Endometrial microvascular endothelial cells (primary cell): ENCODE results near the gene CLEC3B. TPM values are rescaled to one million over a fixed set of nuclear protein-coding genes. Genes with fewer than 3 reads are reported as not detected.
"Not testable (repeated sequence)": the region's sequence is repeated elsewhere in the genome, so short reads cannot be mapped to it uniquely, and the experiment has no call there.

ENCODE experiments used
- in situ Hi-C: cut with HindIII; loops from 2 replicates; pipeline ENCODE4 v1.10.0; 2017; ENCODE audit warnings: low sequenced_read_pairs, low pct_unique_long_range_greater_than_20kb; ENCODE audit errors: inconsistent ontology term
- total RNA-seq: library from RNA; depleted of rRNA; stranded (reverse); fragments of >200 nt; gene quantifications from one replicate; pipeline ENCODE4 v1.2.3, GENCODE V29; 2015; ENCODE audit errors: inconsistent ontology term

CLEC3B gene, protein sequence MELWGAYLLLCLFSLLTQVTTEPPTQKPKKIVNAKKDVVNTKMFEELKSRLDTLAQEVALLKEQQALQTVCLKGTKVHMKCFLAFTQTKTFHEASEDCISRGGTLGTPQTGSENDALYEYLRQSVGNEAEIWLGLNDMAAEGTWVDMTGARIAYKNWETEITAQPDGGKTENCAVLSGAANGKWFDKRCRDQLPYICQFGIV
- total RNA-seq = 0.56 TPM

DNA sequence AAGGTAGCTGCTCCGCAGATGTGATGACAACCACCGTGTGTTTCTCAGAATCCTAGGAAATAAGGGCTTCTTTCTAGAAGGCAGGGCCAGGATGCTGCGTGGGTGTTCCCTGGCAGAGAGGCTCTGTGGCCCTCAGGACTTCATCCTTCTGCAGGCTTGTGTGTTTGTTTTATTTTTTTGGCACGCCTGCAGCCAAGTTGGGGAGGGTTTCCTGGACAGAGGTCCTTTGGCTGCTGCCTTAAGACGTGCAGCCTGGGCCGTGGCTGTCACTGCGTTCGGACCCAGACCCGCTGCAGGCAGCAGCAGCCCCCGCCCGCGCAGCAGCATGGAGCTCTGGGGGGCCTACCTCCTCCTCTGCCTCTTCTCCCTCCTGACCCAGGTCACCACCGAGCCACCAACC lies at the start of gene CLEC3B:
CLEC3B (plus strand) TSS at position 266 of the 400 bp plus-strand sequence; CDS start at position 326, 60 bp downstream.
- in situ Hi-C loops = loop anchor here (25.0 kb wide), 1 partner anchor 636 kb away; no protein-coding TSS in a partner anchor

DNA sequence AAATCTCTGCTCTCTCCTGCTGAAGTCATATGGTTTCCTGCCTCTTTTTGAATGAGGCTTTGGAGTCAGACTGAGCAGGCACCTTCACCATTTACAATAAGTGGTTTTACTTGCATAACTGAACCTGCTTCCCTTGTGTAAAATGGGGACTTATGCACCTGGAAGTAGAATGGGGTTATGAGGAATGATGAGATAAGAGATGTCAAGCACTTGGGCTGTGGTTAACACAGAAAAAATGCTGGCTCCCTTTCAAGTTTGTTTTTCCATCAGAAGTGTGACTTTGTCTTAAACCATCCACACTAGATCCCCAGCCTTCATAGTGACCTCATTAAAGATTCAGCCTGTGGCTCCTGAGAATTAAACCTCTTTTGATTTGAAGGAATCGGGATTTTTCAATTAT lies 44.9 kb upstream of the CLEC3B start:
- in situ Hi-C loops = no loop called here

DNA sequence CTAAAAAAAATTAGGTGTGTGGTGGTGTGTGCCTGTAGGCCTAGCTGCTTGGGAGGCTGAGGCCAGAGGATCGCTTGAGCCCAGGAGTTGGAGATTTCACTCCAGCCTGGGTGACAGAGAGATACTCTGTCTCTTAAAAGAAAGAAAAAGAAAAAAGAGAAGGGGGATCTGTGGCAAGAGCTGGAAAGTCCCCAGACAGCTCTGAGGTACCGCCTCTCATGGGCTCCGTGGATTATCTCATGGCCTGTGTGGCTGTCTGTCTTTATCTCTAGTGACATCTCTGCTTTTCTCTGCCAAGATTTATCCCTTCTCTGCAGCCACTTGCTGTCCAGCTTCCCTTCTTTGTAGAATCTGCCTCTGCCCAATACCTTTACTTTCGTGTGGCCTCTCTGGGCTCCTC lies 44.4 kb upstream of the CLEC3B start:
- in situ Hi-C loops = no loop called here

DNA sequence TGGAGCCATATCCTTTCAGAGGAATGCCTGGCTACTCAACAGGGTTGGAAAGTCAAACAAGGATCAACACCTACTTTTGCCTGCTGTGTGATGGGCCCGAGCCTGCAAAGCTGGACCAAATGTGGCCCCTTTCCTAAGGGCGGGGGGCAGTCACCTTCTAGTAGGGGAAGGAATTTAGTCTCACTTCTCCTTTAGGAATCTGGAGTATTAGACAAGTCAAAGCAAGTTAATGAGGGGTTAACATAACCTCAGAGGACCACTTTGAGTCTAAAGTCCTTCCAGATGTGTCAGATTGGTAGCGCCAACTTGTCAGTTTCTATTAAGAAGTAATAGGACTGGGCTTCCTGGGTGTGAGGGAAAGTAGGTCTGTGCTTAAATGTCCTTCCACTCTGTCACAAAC lies 43.3 kb upstream of the CLEC3B start:
- in situ Hi-C loops = no loop called here

DNA sequence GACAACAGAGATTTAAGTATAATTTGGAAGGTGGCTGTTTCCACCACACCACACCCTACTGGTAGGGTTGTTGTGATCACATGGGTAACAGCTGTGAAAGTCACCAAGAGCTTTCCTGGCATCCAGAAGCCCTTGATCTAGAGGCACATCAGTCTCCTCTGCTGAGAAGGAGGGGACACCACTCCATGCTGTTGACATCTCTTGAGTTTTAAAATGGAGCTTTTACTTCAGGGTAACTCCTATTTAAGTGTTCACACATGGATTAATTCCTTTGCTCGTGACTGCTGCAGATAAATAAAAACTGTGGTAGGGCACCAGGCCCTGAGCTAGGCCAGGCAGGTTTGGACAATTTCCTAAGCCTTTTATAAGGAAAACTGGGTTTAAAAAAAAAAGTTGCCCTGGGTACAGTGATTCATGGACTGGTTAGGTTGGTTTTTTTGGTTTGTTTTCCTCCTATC lies 42.6 kb upstream of the CLEC3B start:
- in situ Hi-C loops = no loop called here

DNA sequence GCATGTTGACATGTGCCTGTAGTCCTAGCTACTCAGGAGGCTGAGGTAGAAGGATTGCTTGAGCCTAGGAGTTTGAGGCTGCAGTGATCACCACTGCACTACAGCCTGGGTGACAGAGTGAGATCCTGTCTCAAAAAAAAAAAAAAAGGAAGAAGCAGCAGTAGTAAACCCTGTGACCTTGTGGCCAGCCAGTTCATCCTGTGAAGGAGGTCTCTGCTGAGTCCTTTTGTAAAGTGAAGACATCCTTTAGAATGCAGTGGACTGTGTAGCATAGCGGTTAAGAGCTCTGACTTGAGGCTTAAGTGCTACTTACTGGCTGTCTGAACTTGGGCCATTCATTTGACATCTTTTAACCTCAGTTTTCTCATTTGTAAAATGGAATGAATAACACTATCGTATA lies 41.8 kb upstream of the CLEC3B start:
- in situ Hi-C loops = no loop called here

DNA sequence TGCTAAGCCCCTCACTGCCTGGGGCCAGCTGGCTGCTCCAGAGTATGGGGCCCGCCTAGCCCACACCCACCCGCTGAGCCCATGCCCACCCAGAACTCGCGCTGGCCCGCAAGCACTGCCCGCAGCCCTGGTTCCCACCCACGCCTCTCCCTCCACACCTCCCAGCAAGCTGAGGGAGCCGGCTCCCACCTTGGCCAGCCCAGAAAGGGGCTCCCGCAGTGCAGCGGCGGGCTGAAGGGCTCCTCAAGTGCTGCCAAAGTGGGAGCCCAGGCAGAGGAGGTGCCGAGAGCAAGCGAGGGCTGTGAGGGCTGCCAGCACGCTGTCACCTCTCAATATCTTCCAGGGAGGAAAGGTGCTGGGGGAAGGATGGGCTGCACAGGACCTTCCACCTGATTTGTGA lies 39.8 kb upstream of the CLEC3B start:
- in situ Hi-C loops = not testable (repeated sequence)

DNA sequence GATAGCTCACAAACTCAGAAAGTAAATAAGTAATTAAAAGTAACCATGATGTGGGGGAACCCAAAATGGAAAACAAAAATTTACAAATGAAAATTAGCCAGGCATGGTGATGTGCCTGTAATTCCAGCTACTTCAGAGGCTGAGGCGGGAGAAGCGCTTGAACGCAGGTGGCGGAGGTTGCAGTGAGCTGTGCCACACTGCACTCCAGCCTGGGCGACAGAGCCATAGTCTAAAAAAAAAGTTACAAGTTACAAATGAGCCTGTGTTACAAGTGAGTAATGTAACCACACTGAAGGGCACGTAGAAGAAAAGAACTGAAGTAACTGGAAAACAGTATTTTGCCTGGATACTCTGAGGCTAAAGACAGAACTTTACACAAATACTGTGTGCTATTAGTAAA lies 38.8 kb upstream of the CLEC3B start:
- in situ Hi-C loops = no loop called here

DNA sequence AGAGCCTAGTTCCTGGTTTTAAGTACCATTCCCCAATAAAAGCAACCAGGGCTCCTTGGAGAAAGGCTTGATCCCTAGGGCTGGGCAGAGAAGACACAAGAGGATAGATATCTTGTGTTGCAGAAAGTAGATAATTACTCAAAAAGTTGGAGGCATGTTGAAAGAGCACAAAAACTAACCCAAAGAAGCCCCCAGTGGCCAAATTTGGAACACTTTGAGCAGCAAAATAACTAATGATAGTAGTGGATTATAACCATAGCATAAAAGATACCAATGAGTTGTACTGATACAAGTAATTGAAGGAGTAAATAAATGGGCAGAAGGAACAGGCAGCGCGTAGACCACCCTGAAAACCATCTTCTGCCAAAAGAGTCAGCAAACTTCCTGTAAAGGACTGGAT lies 38.0 kb upstream of the CLEC3B start:
- in situ Hi-C loops = no loop called here

DNA sequence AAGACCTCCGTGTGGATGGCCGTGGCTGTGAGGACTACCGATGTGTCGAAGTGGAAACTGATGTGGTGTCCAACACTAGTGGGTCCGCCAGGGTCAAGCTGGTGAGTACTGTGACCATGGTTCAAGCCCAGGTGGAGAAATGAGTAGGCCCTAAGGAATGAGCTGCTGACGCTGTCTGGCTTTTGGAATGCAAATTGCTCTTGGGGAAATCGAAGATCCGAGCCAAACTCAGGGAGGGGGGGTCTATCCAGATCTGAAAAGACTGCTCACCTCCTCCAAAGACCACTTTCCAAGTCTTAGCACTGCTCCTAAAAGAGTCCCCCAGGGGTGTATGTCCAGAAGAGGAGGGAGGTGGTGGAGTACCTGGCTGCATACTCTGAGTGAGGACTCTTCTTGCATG lies 37.0 kb upstream of the CLEC3B start:
- in situ Hi-C loops = no loop called here

DNA sequence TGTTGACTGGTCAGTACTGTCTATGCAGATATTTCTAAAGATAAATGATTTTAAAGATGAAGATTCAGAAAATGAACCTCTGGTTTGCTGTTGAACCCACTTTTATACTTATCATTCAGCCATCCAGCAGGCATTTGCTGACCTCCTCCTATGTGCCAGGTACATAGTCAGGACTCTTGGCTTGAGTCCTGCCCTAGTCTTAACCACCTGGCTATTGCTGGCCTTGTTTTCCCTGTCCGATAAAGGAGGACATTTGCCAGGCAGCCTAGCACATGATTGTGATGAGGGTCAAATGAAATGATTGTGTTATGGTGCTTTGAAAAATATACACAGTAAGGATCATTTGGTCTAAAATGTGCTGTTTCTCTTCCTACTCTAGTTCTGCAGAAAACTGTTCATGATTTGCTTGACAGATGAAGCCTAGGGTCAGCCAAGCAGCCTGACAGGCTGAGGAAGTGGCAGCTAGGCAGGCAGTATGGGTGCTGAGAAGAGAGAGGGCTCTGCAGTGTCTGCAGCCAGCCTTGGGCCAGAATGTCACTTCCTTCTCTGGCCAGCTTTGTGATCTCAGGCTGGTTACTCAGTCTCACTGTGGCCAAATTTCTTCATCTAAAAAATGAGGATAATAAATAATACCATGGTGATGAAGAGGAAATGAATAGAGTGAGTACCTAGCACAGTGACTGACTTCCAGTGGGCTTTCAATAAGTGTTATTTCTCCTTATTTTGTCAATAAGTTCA lies 36.3 kb upstream of the CLEC3B start:
- in situ Hi-C loops = no loop called here

DNA sequence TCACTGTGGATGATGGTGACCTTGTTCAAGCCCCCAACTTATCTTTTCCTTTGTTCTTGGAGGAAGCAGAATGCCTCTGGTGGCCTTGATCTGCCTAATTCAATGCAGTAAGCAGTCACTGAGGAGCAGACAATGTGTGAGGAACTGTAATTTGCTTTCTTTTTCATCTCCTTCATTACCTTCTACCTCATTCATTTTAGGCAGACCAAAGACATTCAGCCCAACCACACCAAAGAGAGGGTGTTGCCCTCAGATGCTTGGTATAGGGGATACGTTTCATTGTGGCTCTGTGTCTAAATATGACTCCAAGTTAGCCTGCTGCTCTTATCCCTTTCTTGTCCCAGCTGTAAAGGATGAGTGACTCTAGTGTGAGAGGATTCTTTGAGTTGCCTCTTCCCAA lies 34.8 kb upstream of the CLEC3B start:
- in situ Hi-C loops = no loop called here

DNA sequence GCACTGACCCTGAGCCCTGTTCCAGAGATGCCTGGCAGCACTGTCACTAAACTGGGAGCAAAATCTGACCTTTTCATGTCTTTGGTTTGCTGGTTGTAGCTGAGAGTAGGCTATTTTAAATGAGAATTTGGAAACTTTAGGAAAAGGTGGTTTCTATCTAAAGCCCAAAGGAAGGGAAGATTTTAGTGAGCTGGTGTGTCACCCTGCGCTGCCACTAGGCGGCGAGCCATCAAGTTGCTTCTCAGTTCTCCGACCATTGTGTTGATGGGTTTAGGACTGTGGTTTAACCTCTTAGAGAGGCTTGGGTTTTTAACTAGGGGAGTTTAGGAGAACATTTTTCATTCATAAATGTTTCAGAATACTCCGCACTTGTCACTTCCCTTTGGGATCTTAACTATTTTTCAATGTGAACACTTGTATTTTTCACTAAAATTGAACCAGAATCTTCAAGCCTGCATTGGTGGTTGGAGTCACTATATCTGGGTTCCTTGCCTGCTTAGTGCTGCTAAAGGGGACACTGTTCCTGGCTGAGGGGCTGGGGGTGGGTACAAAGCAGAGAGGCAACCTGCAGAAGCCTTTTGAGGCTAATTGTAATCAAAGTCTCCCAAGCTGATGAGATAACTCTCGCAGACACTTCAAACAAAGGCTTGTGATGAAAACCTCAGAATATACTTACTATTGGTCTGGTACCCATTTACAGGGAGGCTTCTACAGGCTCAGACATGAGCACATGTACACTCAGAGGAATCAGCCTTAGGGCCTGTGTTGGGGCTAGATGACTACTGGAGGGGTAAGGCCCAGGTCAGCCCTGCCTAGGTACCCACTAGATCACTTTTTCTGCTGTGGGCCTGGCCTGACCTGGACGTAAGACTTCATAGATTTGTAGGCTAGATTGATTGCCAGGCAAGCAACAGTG lies 33.3 kb upstream of the CLEC3B start:
- in situ Hi-C loops = no loop called here

DNA sequence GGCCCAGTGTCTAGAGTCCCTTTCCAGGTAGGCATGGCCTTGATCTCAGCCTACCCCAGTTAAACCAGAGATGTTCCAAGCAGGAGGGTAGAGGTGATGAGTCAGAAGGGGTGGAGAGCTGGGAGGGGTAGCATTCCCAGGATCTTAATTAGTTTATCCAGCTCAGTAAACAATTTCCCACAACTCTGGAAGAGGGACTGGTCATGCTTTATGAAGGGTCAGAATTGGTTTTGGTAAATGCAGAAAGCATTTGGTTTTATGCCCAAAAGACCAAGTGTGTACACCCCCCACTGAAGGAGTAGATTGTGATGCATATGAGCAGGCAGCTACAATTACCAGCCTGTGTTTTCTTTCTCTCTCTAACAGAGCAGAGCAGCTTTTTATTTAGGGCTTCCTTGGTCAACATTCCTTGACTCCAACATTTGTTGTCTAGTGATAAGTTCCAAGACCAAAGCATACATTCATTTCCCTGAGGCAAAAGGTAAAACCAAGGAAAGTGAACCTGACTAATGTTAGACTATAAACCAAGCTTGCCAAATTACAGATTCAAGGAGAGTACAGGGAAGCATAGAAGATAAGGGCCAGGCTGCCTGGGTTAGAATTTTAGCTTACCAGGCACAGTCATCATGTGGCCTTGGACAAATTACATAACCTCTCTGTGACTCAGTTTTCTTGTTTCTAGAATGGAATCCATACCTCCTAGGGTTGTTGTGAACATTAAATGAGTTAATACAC lies 32.5 kb upstream of the CLEC3B start:
- in situ Hi-C loops = no loop called here

DNA sequence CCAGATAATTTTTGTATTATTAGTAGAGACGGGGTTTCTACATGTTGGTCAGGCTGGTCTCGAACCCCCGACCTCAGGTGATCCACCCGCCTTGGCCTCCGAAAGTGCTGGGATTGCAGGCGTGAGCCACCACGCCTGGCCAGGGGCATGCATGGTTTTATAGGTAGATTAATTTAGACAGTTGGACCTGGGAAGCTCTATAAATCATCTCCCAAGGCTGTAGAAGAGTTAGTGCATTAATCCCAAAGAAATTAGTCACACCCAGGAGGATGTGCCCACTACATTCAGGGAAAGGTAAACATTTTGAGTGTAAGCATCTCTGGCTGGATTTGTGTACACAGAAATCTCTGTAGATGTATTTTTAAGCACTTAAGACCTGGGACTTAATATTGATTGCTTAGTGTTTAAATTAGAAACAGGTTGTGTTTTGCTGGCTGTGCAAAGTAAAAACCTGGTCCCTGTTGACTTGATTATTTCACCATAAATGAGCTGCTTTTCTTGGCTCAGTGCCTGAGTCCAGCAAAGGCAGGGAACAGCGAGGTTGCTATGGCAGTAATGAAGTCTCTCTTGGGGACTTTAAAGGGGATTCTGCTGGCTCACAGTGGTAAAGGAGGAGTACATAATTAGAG lies 30.8 kb upstream of the CLEC3B start:
- in situ Hi-C loops = no loop called here

DNA sequence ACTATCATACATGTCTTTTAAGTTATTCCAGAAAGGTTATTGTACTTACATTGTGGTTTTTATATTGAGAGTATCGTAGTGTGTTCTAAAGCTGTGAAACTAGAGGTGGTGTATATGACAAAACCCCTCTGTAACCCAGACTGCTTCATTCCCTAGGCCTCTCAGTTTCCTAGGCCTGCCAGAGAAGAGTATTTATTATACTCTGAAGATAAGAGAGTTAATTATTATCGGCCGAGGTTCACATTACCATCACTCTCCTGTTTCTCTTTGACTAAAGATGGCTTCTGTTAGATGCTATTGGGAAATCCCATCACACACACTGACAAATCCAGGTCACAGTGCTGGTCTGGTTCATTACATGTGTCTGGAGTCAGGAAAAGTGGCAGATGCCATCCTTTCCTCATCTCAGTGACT lies 29.5 kb upstream of the CLEC3B start:
- in situ Hi-C loops = no loop called here

DNA sequence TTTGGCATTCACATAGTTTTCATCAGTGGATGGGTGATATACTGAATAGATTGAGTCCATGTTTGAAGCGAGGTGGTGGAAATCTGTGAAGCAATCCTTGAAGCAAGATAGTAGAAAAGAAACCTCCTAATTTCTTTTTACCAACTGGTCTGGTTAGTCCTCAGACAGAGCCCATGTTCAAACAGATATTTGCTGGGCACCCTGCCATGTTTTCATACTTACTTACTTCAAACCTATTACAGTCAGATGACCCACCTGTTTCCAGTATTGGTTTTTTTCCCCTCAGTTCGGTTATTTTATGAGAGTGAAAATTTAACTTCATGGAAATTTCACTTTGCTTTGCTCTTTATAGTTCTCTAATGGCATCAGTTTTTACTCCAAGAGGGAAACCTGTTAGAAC lies 26.3 kb upstream of the CLEC3B start:
- in situ Hi-C loops = no loop called here

DNA sequence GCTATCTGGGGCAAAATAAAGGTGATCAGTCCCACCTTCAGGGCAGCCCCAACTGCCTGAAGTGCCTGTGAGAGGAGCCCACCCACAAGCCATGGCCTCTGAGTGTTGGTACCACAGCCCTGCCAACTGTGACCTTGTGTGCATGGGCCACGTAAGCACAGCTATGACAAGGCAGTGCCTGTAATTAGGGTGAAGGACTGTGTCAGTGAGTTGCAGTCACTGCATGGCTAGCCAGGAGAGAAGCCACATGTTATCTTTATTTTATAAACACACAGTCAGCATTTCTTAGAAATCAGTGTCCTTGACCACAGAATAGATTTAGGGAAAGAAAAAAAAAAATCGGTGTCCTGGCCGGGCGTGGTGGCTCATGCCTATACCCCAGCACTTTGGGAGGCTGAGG lies 25.3 kb upstream of the CLEC3B start:
- in situ Hi-C loops = no loop called here

DNA sequence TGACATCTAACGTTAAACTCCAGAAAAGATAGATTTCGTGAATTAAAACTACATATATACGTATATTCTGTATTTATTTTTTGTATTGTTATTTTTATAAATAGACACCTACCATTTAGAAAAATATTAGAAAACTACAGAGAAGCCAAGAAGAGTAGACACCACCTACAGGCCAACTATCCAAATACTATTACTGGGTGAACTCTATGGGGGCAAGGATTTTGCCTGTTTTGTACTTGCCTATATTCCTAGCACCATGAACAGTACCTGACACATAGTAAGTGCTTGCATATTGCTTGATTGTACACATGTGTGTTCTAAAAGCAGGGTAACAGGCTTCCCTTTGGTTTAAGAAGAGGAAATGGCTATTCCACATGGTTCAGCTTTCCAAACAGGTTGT lies 24.4 kb upstream of the CLEC3B start:
- in situ Hi-C loops = no loop called here
